Smooth muscle cell (in vitro differentiated cells): ENCODE results near the gene RARA. TPM values are rescaled to one million over a fixed set of nuclear protein-coding genes. Genes with fewer than 3 reads are reported as not detected.

Source experiments
- DNase-seq: peaks from one replicate; lab custom pipeline; 2025; ENCODE audit not compliant: unreplicated experiment; lab: John Stamatoyannopoulos, UW
- H2AFZ ChIP-seq: fragments of 200-600 bp; sonication (generic); 2 replicates; pipeline ENCODE4 v1.6.0; 2016; ENCODE audit warnings: antibody characterized with exemption, low read depth, mild to moderate bottlenecking
- H3F3A ChIP-seq: fragments of 200-600 bp; sonication (generic); 2 replicates; pipeline ENCODE4 v1.6.0; 2017; ENCODE audit warnings: antibody characterized with exemption, low read depth
- H3K27ac ChIP-seq: fragments of 200-600 bp; sonication (generic); 2 replicates; pipeline ENCODE4 v1.5.1; 2016; ENCODE audit warnings: low read depth, mild to moderate bottlenecking
- H3K27me3 ChIP-seq: fragments of 200-600 bp; sonication (generic); 2 replicates; pipeline ENCODE4 v1.6.1; 2016; ENCODE audit warnings: low read depth, mild to moderate bottlenecking
- H3K36me3 ChIP-seq: fragments of 200-600 bp; sonication (generic); 2 replicates; pipeline ENCODE4 v1.5.1; 2016; ENCODE audit warnings: low read depth
- H3K4me1 ChIP-seq: fragments of 200-600 bp; sonication (generic); 2 replicates; pipeline ENCODE4 v1.5.1; 2016; ENCODE audit warnings: low read depth
- H3K4me2 ChIP-seq: fragments of 200-600 bp; sonication (generic); 2 replicates; pipeline ENCODE4 v1.6.0; 2016; ENCODE audit warnings: mild to moderate bottlenecking
- H3K4me3 ChIP-seq: fragments of 200-600 bp; sonication (generic); 2 replicates; pipeline ENCODE4 v1.5.1; 2016; ENCODE audit warnings: mild to moderate bottlenecking
- H3K79me2 ChIP-seq: fragments of 200-600 bp; sonication (generic); 2 replicates; pipeline ENCODE4 v1.6.0; 2016; ENCODE audit warnings: low read depth, mild to moderate bottlenecking
- H3K9ac ChIP-seq: fragments of 200-600 bp; sonication (generic); 2 replicates; pipeline ENCODE4 v1.6.0; 2016; ENCODE audit warnings: low read depth
- H3K9me3 ChIP-seq: fragments of 200-600 bp; sonication (generic); replicated peaks from 2 replicates; pipeline ENCODE4 v1.5.1; 2016; ENCODE audit warnings: low read depth
- H4K20me1 ChIP-seq: fragments of 200-600 bp; sonication (generic); 2 replicates; pipeline ENCODE4 v1.6.0; 2016; ENCODE audit warnings: low read depth
- CTCF ChIP-seq: fragments of 200-600 bp; sonication (generic); IDR thresholded peaks from 2 replicates; pipeline ENCODE4 v1.5.1; 2017; ENCODE audit warnings: borderline replicate concordance, mild to moderate bottlenecking, antibody characterized with exemption; ENCODE audit not compliant: insufficient read depth, poor library complexity, severe bottlenecking
- WGBS: methylation state at CpG from one replicate; pipeline ENCODE4 v1.1.7; 2016; ENCODE audit warnings: low lambda C conversion rate; 5-methylcytosine and 5-hydroxymethylcytosine counted together
- polyA plus RNA-seq: library from polyadenylated mRNA; unstranded; fragments of >200 nt; fragmentation: Nextera tagmentation; extraction: Ambion mirVana; gene quantifications from 2 replicates; pipeline ENCODE4 v1.2.1, GENCODE V29; 2016
- total RNA-seq: library from RNA; depleted of rRNA; stranded (reverse); fragments of >200 nt; gene quantifications from 2 replicates; pipeline ENCODE4 v1.2.3, GENCODE V29; 2014

RARA gene
- total and polyA plus RNA-seq, 2 experiments from 2014 or later = 22.1 to 22.5 TPM

DNA sequence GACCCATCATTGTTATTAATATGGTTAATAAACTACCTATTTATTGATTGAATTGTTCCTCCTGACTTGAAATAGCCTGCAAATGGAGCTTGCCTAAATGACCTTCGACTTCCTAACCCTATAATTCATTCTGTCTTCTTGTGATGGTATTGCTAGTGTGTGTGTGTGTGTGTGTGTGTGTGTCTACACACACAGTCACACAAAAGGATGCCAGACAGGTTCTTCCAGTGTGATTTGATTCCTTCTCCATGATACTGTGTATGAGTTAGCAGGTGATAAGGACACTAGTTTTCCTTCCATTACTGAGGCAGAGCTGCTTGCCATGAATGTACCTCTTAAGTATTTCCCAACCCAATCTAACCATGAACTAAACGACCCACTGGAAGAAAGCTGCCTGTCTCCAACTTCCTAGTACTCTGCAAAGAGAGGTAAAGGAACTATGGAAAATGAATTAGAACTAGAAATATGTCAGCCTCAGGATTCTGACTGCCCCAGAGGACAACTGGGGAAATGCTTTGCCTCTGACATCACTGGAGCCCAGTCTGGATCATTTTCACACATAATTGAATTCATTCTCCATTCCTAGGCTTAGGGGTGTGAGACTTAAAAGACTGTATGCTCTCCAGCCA lies 24.8 kb upstream of the RARA start:
- no peaks in the 10 kb centered on the region for H3K27me3 ChIP-seq
- peaks cover 4% of the 10 kb centered on the region for H3K4me1 ChIP-seq
- peak overlapping the region; percentile 75 for H3K4me2 ChIP-seq
- no peak overlapping the region for H2AFZ ChIP-seq
- peaks cover 22% of the 10 kb centered on the region for H3F3A ChIP-seq
- no peaks in the 10 kb centered on the region for H3K9me3 ChIP-seq
- H3K79me2 ChIP-seq = peaks cover 5% of the 10 kb centered on the region
- DNase-seq = no peak
- peak overlapping the region; percentile 92 for H3K27ac ChIP-seq
- peaks cover 16% of the 10 kb centered on the region for H4K20me1 ChIP-seq
- peak overlapping the region; percentile 70 for H3K9ac ChIP-seq
- WGBS = 53% methylated on average over 2 of the region's 2 CpGs
- H3K4me3 ChIP-seq = peak overlapping the region; percentile 24
- no peaks in the 10 kb centered on the region for H3K36me3 ChIP-seq
- TF ChIP-seq CTCF = peak; percentile 5

GRCh38 chr17:40286473-40286872 lies 22.5 kb upstream of the RARA start:
- H3F3A ChIP-seq = peaks cover 20% of the 10 kb centered on the region
- DNase-seq = no peak
- no peaks in the 10 kb centered on the region for H3K9me3 ChIP-seq
- TF ChIP-seq CTCF = no peak
- H3K27ac ChIP-seq = no peak overlapping the region
- no peak overlapping the region for H3K4me3 ChIP-seq
- WGBS = 91% methylated on average over 2 of the region's 2 CpGs
- no peak overlapping the region for H3K4me2 ChIP-seq
- H3K4me1 ChIP-seq = peaks cover 4% of the 10 kb centered on the region
- no peak overlapping the region for H3K9ac ChIP-seq
- peaks cover 7% of the 10 kb centered on the region for H3K79me2 ChIP-seq
- no peaks in the 10 kb centered on the region for H3K27me3 ChIP-seq
- H3K36me3 ChIP-seq = no peaks in the 10 kb centered on the region
- peaks cover 14% of the 10 kb centered on the region for H4K20me1 ChIP-seq
- no peak overlapping the region for H2AFZ ChIP-seq

GRCh38 chr17:40287159-40287493 lies 21.9 kb upstream of the RARA start:
- no peak for DNase-seq
- no peak overlapping the region for H3K27ac ChIP-seq
- H3K27me3 ChIP-seq = no peaks in the 10 kb centered on the region
- peaks cover 4% of the 10 kb centered on the region for H3K4me1 ChIP-seq
- H3K4me3 ChIP-seq = peak overlapping the region; percentile 24
- WGBS = 50% methylated on average over 4 of the region's 4 CpGs
- H3K9me3 ChIP-seq = no peaks in the 10 kb centered on the region
- peaks cover 7% of the 10 kb centered on the region for H3K79me2 ChIP-seq
- H2AFZ ChIP-seq = no peak overlapping the region
- peaks cover 15% of the 10 kb centered on the region for H3F3A ChIP-seq
- no peaks in the 10 kb centered on the region for H3K36me3 ChIP-seq
- no peak overlapping the region for H3K9ac ChIP-seq
- TF ChIP-seq CTCF = no peak
- peak overlapping the region; percentile 75 for H3K4me2 ChIP-seq
- H4K20me1 ChIP-seq = peaks cover 13% of the 10 kb centered on the region
